Pancreas (tissue), 10 donors: ENCODE measurements around the gene PRDM12. TPM values are rescaled to one million over a fixed set of nuclear protein-coding genes. Genes with fewer than 3 reads are reported as not detected.
A peak's percentile ranks its signal among the peaks of the same experiment; 100 is the strongest.

Source experiments
- ATAC-seq, 4 donors: fragments of 200-7000 bp; cut with Tn5 transposase; one replicate each; pipeline versions ENCODE4 v1.8.0 to v1.9.1; 2020; ENCODE audit warnings: mild to moderate bottlenecking in 4 of 4, moderate library complexity in 4 of 4
- DNase-seq, 6 donors: peaks; one replicate each; pipeline ENCODE4 v3.0.0-alpha.2; 2020
- FAIRE-seq: peaks from 2 replicates; lab custom pipeline; 2012; peaks lifted over from hg19 to GRCh38; lab: Jason Lieb, UNC
- H3K27ac ChIP-seq, 4 donors: fragments of 200-600 bp; sonication (generic); 1 replicate in 3 of 4; 2 replicates in 1 of 4; pipeline versions ENCODE4 v1.5.0 to v1.8.0; 2020
- H3K27me3 ChIP-seq, 4 donors: fragments of 200-600 bp; one replicate each; pipeline ENCODE4 v1.8.0; 2021
- H3K36me3 ChIP-seq, 3 donors: fragments of 200-600 bp; sonication (generic) in 1 of 3; one replicate each; pipeline versions ENCODE4 v1.5.0 to v1.8.0; 2020 to 2021
- H3K4me1 ChIP-seq, 3 donors: fragments of 200-600 bp; one replicate each; pipeline ENCODE4 v1.8.0; 2021
- H3K4me3 ChIP-seq, 4 donors: fragments of 200-600 bp; sonication (generic) in 2 of 4; one replicate each; pipeline versions ENCODE4 v1.5.0 to v1.8.0; 2020 to 2021
- H3K9me3 ChIP-seq, 4 donors: fragments of 200-600 bp; one replicate each; pipeline ENCODE4 v1.8.0; 2021
- CTCF ChIP-seq, 4 donors: fragments of 200-600 bp; sonication (generic) in 3 of 4; IDR thresholded peaks; one replicate each; pipeline versions ENCODE4 v1.5.0 to v1.8.0; 2021; ENCODE audit warnings: antibody characterized with exemption in 4 of 4
- WGBS, 2 donors: extraction: QIAGEN DNeasy Blood & Tissue Kit; methylation state at CpG; one replicate each; pipeline ENCODE4 v1.1.7; 2013; 5-methylcytosine and 5-hydroxymethylcytosine counted together
- intact Hi-C, 3 donors: fragments of 100-400 bp; cut with DNase I; formaldehyde crosslinking; loops; one replicate each; pipeline versions ENCODE4 v1.11.1 to v1.14.2; 2022
- polyA plus RNA-seq, 2 donors: library from polyadenylated mRNA; stranded (reverse); fragments of 200-250 nt; gene quantifications; one replicate each; pipeline ENCODE4 v1.2.3, GENCODE V29; 2013
- total RNA-seq, 6 donors: library from RNA; stranded (reverse); fragmentation: NEBNext Ultra II Directional in 4 of 6; extraction: Animal tissue kit (Norgen Biotek cat#: 25700) in 4 of 6; gene quantifications; one replicate each; pipeline versions ENCODE4 v1.2.1 to v1.2.4, GENCODE V29; 2021 to 2023
- donor health status: healthy with polysubstance abuse.
- donor health status: DM: no; HTN: no; CAD: no; lungs with moderate emphysema.
- donor health status: DM: no; HTN: no; CAD: no.
- donor health status: control.
- donor health status: control.
- donor health status: Bipolar disorder and iron deficiency.
- donor health status: DM: yes; HTN: yes; CAD: no.
- donor health status: DM: no; HTN: no; CAD: no.
- donor health status: DM: no; HTN: no; CAD: no.
- donor health status: DM: yes; HTN: yes; CAD: no.

PRDM12 gene
- total and polyA plus RNA-seq, 8 donors, result 0.02 to 0.06 (median 0.06) TPM; not detected in 5

- no peak for ATAC-seq
- DNase-seq, result no peak
- intact Hi-C loops, result no loop called here
- TF ChIP-seq CTCF (IDR thresholded peaks at IDR 0.05), result no peak
- 91 to 96% methylated on average over 4 of the region's 4 CpGs for WGBS, 2 donors
- Histone ChIP-seq H3K27ac (no peak overlapping the region), H3K4me3 (no peak overlapping the region), H3K9me3 (no peaks in the 10 kb centered on the region), H3K4me1 (no peaks in the 10 kb centered on the region), H3K27me3 (no peaks in the 10 kb centered on the region), H3K36me3 (peaks cover 0 to 61% (median 42%) of the 10 kb centered on the region in 3 donors)
- FAIRE-seq, result no peak
These were observed 34.3 kb upstream of the PRDM12 start for GRCh38 chr9:130630071-130630450.

DNA sequence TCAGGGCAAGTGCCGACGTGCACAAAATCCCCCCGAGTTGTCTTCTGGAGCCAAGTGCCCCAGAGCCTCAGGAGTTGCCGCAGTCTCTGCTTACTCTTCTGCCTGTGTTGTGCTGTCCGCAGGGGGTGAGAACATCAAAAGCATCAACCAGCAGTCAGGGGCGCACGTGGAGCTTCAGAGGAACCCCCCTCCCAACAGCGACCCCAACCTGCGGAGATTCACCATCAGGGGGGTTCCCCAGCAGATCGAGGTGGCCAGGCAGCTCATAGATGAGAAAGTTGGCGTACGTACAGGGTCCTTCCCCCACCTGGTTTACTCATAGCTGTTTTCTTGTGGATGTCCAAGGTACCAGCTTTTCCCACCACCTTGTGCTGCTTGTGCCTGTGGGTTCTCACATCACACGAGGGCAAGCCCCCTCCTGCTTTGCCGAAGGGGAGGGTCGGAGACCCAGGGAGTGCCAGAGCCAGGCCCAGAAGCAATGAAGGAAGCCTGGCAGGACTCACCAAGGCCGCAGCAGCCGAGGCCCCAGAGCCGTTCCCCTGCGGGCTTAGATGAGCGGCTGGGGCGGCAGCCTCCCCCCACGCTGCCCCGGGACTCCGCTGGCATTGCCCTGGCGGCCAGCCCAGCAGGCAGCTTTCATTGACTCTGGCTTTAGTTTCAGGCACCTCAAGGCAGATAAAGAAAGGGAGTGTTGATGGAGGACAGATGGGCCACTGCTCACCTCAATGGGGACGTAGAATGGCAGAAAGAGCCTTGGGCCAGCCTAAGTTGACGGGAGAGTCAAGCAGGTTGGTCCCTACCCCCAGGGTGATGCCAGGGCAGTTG, 33.7 kb upstream of the PRDM12 start:
- FAIRE-seq, result no peak
- H3K27ac ChIP-seq, result no peak overlapping the region
- H3K9me3 ChIP-seq, result no peaks in the 10 kb centered on the region
- no peak for ATAC-seq
- peak in 1 of 6 donors; percentile 54 for DNase-seq
- no peak overlapping the region for H3K4me3 ChIP-seq
- no peaks in the 10 kb centered on the region for H3K27me3 ChIP-seq
- no peaks in the 10 kb centered on the region for H3K4me1 ChIP-seq
- H3K36me3 ChIP-seq, result peaks cover 0 to 61% (median 41%) of the 10 kb centered on the region in 3 donors
- intact Hi-C loops, result no loop called here
- no peak for TF ChIP-seq CTCF (IDR thresholded peaks at IDR 0.05)
- 91 to 93% methylated on average over 27 of the region's 27 CpGs for WGBS, 2 donors

DNA sequence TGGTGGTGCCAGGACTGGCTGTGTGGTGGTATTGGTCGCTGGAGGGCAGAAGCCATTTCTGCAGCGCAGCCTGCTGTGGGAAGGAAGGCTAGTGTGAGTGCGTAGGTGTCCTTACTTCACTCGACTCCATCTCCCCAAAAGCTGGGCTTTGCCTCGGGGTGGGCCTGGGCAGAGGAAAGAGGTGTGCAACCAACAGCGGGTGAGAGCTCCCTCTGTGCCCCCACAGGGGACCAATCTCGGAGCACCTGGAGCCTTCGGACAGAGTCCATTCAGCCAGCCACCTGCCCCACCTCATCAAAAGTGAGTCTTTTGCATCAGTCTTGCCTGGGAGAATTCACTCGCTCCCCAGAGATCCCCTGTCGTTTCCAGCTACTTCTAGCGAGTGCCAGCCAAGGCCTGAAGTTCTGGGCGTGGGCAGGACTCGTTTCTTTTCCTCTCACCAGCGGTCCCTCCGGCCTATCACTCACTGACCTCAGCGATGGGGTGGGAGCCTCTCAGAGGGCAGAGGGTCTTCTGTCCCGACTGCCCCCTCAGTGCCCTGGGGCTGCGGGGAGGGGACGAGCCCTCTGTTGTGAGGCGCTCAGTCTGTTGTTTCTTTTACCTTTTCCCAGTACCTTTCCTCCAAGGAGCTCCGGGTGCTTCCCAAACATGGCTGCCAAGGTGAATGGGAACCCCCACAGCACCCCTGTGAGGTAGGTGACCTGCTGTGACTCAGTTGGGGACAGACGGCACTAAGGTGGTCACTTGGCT, 32.9 kb upstream of the PRDM12 start:
- FAIRE-seq (no peak), DNase-seq (no peak), ATAC-seq (no peak)
- WGBS, 2 donors, result 91 to 94% methylated on average over 22 of the region's 22 CpGs
- intact Hi-C loops, result no loop called here
- Histone ChIP-seq H3K36me3 (peaks cover 0 to 61% (median 38%) of the 10 kb centered on the region in 3 donors), H3K4me1 (no peaks in the 10 kb centered on the region), H3K9me3 (no peaks in the 10 kb centered on the region), H3K4me3 (no peak overlapping the region), H3K27ac (no peak overlapping the region), H3K27me3 (no peaks in the 10 kb centered on the region)
- no peak for TF ChIP-seq CTCF (IDR thresholded peaks at IDR 0.05)

- no peak for DNase-seq
- Histone ChIP-seq H3K4me1 (no peaks in the 10 kb centered on the region), H3K9me3 (no peaks in the 10 kb centered on the region), H3K27me3 (no peaks in the 10 kb centered on the region), H3K27ac (no peak overlapping the region), H3K36me3 (peaks cover 0 to 62% (median 31%) of the 10 kb centered on the region in 3 donors), H3K4me3 (no peak overlapping the region)
- ATAC-seq, result no peak
- intact Hi-C loops, result no loop called here
- FAIRE-seq, result no peak
- no peak for TF ChIP-seq CTCF (IDR thresholded peaks at IDR 0.05)
- WGBS, 2 donors, result 90 to 94% methylated on average over 13 of the region's 13 CpGs
These were observed 32.2 kb upstream of the PRDM12 start for GRCh38 chr9:130632081-130632710.
